ENCODE results near the gene RFLNA. TPM values are rescaled to one million over a fixed set of nuclear protein-coding genes. Genes with fewer than 3 reads are reported as not detected.

The RFLNA gene
- total and polyA plus RNA-seq, 4 donors = 0.40 to 1.8 (median 1.4) TPM

DNA sequence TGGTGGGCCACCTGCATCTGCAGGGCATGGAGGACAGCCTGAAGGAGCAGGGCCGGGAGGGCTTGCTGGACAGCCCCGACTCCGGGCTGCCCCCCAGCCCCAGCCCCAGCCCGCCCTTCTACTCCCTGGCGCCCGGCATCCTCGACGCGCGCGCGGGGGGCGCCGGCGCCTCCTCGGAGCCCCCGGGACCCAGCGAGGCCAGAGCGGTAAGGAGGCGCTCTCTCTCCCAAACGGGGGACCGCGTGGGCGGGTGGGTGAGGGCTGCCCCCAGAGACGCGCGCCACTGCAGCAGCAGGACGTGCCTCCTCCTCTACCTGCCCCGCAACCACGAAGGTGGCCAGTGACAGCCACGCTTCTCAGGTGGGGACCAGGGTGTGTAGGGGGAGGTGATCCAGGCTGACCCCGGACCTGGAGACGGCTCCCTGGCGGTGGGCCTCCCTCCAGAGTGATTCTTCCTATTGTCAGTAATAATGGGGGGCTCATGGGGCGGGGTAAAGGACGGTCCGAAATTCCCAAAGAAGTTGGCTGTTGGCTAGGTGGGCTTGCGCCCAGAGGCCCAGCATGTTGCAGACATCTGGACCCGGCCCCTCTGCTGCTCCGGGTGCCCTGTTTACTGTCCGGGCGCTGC, 652 bp downstream of the RFLNA start:
- TF ChIP-seq, protein P1, sequence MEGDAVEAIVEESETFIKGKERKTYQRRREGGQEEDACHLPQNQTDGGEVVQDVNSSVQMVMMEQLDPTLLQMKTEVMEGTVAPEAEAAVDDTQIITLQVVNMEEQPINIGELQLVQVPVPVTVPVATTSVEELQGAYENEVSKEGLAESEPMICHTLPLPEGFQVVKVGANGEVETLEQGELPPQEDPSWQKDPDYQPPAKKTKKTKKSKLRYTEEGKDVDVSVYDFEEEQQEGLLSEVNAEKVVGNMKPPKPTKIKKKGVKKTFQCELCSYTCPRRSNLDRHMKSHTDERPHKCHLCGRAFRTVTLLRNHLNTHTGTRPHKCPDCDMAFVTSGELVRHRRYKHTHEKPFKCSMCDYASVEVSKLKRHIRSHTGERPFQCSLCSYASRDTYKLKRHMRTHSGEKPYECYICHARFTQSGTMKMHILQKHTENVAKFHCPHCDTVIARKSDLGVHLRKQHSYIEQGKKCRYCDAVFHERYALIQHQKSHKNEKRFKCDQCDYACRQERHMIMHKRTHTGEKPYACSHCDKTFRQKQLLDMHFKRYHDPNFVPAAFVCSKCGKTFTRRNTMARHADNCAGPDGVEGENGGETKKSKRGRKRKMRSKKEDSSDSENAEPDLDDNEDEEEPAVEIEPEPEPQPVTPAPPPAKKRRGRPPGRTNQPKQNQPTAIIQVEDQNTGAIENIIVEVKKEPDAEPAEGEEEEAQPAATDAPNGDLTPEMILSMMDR (IDR thresholded peaks at IDR 0.05; ENCODE audit: control extremely low read depth, extremely low read depth) = no peak
- ATAC-seq (ENCODE audit: insufficient read depth, low FRiP score) = no peak
- peaks cover 0 to 33% (median 6%) of the 10 kb centered on the region in 5 donors for H3K4me1 ChIP-seq (ENCODE audit: control insufficient read depth in 5 of 5, insufficient read depth in 5 of 5, low read length in 5 of 5)
- no peaks in the 10 kb centered on the region for H3K9me3 ChIP-seq (ENCODE audit: control insufficient read depth in 4 of 4, insufficient read depth in 3 of 4, low read length in 3 of 4)
- no peak overlapping the region for H3K27ac ChIP-seq (ENCODE audit: low read depth in 1 of 2, low read length in 1 of 2)
- H3K36me3 ChIP-seq (ENCODE audit: control insufficient read depth in 4 of 4, insufficient read depth in 4 of 4, low read length in 4 of 4) = peaks cover 0 to 2% (median 0%) of the 10 kb centered on the region in 4 donors
- peaks cover 0 to 6% (median 0%) of the 10 kb centered on the region in 3 donors for H3K27me3 ChIP-seq (ENCODE audit: control insufficient read depth in 3 of 3, insufficient read depth in 3 of 3, low read length in 2 of 3)
- H3K9ac ChIP-seq (ENCODE audit: insufficient read depth in 1 of 2, low read length in 2 of 2) = peak overlapping the region in 1 of 2 donors; percentile 11
- 5 to 6% methylated on average over 15 to 42 of the region's 42 CpGs for WGBS, 2 donors
- DNase-seq = peak in 1 of 3 donors; percentile 33
- no peak overlapping the region for H3K4me3 ChIP-seq

DNA sequence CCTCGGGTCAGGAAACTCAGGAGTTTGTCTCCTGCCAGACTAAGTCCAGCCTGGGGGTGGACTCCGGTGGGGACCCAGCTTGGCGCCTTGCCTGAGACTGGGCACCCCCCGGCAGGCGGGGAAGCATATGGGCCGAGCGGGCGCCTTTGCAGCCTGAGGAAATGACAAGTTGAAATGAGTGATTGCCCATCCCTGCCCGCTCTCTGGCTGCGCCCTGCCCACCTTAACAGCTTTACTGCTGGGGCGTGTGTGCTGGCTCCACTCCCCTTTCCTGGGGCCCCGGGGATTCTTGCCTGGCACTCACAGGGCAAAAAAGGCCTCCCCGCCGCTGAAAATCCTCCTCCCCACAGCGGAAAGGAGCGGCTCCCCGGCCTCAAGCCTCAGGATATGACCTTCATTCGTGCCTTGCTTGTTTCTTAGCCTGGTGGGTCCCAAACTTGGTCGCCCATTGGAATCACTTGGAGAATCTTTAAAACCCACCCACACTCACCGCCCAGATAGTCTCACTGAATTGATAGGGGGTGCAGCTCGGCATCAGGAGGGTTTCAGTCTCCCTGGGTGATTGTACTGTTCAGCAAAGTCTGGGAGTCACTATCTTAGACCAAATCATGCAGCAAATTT, 1.5 kb downstream of the RFLNA start:
- Histone ChIP-seq H3K4me3 (no peak overlapping the region), H3K9ac (ENCODE audit: insufficient read depth in 1 of 2, low read length in 2 of 2) (no peak overlapping the region), H3K36me3 (ENCODE audit: control insufficient read depth in 4 of 4, insufficient read depth in 4 of 4, low read length in 4 of 4) (peaks cover 0 to 2% (median 0%) of the 10 kb centered on the region in 4 donors), H3K27ac (ENCODE audit: low read depth in 1 of 2, low read length in 1 of 2) (no peak overlapping the region), H3K4me1 (ENCODE audit: control insufficient read depth in 5 of 5, insufficient read depth in 5 of 5, low read length in 5 of 5) (peaks cover 0 to 29% (median 6%) of the 10 kb centered on the region in 5 donors), H3K27me3 (ENCODE audit: control insufficient read depth in 3 of 3, insufficient read depth in 3 of 3, low read length in 2 of 3) (peaks cover 0 to 6% (median 0%) of the 10 kb centered on the region in 3 donors), H3K9me3 (ENCODE audit: control insufficient read depth in 4 of 4, insufficient read depth in 3 of 4, low read length in 3 of 4) (no peaks in the 10 kb centered on the region)
- WGBS, 2 donors = 10 to 21% methylated on average over 21 of the region's 21 CpGs
- ATAC-seq (ENCODE audit: insufficient read depth, low FRiP score) (no peak), DNase-seq (peak in 2 of 3 donors; percentile 26 to 34)
- TF ChIP-seq, protein P1 (IDR thresholded peaks at IDR 0.05; ENCODE audit: control extremely low read depth, extremely low read depth) = no peak

DNA sequence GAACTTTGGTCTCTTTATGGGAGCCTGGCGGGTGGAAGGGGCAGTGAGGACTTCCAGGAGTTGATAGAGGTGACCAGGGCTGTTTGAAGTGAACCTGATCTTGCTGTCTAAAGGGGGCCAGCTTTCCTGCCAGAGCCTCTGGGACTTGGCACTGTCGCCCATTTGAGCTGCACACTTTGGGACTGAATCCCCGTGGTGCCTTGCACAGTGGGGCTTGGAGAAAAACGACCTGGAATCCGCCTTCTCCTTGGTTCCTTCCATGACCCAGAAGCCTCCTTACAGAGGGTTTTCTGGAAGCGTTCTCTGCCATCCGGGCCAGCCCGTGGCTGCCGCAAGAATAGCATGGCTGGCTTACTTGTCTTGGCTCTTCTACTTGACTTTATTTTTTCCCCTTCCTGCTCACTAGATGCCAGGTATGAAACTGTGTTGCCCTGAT, 2.0 kb downstream of the RFLNA start:
- peaks cover 0 to 2% (median 0%) of the 10 kb centered on the region in 4 donors for H3K36me3 ChIP-seq (ENCODE audit: control insufficient read depth in 4 of 4, insufficient read depth in 4 of 4, low read length in 4 of 4)
- H3K27ac ChIP-seq (ENCODE audit: low read depth in 1 of 2, low read length in 1 of 2) = no peak overlapping the region
- no peak for ATAC-seq (ENCODE audit: insufficient read depth, low FRiP score)
- H3K9me3 ChIP-seq (ENCODE audit: control insufficient read depth in 4 of 4, insufficient read depth in 3 of 4, low read length in 3 of 4) = no peaks in the 10 kb centered on the region
- peaks cover 0 to 6% (median 0%) of the 10 kb centered on the region in 3 donors for H3K27me3 ChIP-seq (ENCODE audit: control insufficient read depth in 3 of 3, insufficient read depth in 3 of 3, low read length in 2 of 3)
- TF ChIP-seq, protein P1 (IDR thresholded peaks at IDR 0.05; ENCODE audit: control extremely low read depth, extremely low read depth) = no peak
- WGBS, 2 donors = 79 to 80% methylated on average over 9 of the region's 9 CpGs
- H3K4me3 ChIP-seq = no peak overlapping the region
- DNase-seq = no peak
- H3K4me1 ChIP-seq (ENCODE audit: control insufficient read depth in 5 of 5, insufficient read depth in 5 of 5, low read length in 5 of 5) = peaks cover 0 to 29% (median 6%) of the 10 kb centered on the region in 5 donors
- H3K9ac ChIP-seq (ENCODE audit: insufficient read depth in 1 of 2, low read length in 2 of 2) = no peak overlapping the region

Measured in lung (tissue), 12 donors.